Mesenteric fat pad (tissue), 1 donor: ENCODE measurements around the gene PAM16. TPM values are rescaled to one million over a fixed set of nuclear protein-coding genes. Genes with fewer than 3 reads are reported as not detected.

Source experiments
- DNase-seq: peaks from one replicate; pipeline ENCODE4 v3.0.0-alpha.2; 2020; ENCODE audit warnings: low spot score
- total RNA-seq: library from RNA; stranded (reverse); fragmentation: NEBNext Ultra II Directional; extraction: Animal tissue kit (Norgen Biotek cat#: 25700); gene quantifications from one replicate; pipeline ENCODE4 v1.2.1, GENCODE V29; 2021
- donor health status: DM: yes; HTN: yes; CAD: no.

Gene PAM16
- total RNA-seq, 1 donor from 2014 or later: 38.2 TPM

- no peak for DNase-seq
Measured at GRCh38 chr16:4372001-4372577, 21.0 kb upstream of the PAM16 start.

GRCh38 chr16:4371357-4372000, 20.4 kb upstream of the PAM16 start, which contains the start of gene VASN:
VASN (plus strand) TSS chr16:4371848; CDS start chr16:4380878, 9,030 bp downstream.
- DNase-seq: peak; percentile 95

GRCh38 chr16:4370570-4371356, 19.6 kb upstream of the PAM16 start:
- DNase-seq: no peak

GRCh38 chr16:4370151-4370550, 19.0 kb upstream of the PAM16 start:
- DNase-seq: no peak

- DNase-seq: no peak
Measured at GRCh38 chr16:4369007-4369733, 18.0 kb upstream of the PAM16 start.

GRCh38 chr16:4367393-4367856, 16.3 kb upstream of the PAM16 start:
- no peak for DNase-seq

- DNase-seq: no peak
Measured at GRCh38 chr16:4366016-4366415, 14.9 kb upstream of the PAM16 start.

GRCh38 chr16:4365615-4366014, 14.5 kb upstream of the PAM16 start:
- no peak for DNase-seq

GRCh38 chr16:4365014-4365406, 13.9 kb upstream of the PAM16 start:
- no peak for DNase-seq

- DNase-seq: no peak
Measured at GRCh38 chr16:4364196-4365013, 13.3 kb upstream of the PAM16 start.

GRCh38 chr16:4362476-4363135, 11.5 kb upstream of the PAM16 start:
- no peak for DNase-seq

- DNase-seq: no peak
Measured at GRCh38 chr16:4361944-4362311, 10.8 kb upstream of the PAM16 start.

- no peak for DNase-seq
Measured at GRCh38 chr16:4361033-4361943, 10.2 kb upstream of the PAM16 start.

- no peak for DNase-seq
Measured at GRCh38 chr16:4360538-4361021, 9.5 kb upstream of the PAM16 start.

GRCh38 chr16:4359914-4360313, 8.8 kb upstream of the PAM16 start:
- DNase-seq: no peak

GRCh38 chr16:4358831-4359561, 7.9 kb upstream of the PAM16 start:
- no peak for DNase-seq

GRCh38 chr16:4358236-4358635, 7.1 kb upstream of the PAM16 start:
- no peak for DNase-seq

GRCh38 chr16:4356820-4357219, 5.7 kb upstream of the PAM16 start:
- DNase-seq: no peak
